Fibroblast of lung (primary cell): ENCODE results near the gene GPX5.

Experiments
- EZH2 ChIP-seq: IDR thresholded peaks from 2 replicates; pipeline ENCODE4 v1.5.1; 2012; ENCODE audit warnings: low read length, control low read depth, mild to moderate bottlenecking; ENCODE audit errors: missing control alignments
- TF ChIP-seq, protein P1 (sequence below), 2 donors: IDR thresholded peaks in 1 of 2; conservative IDR thresholded peaks in 1 of 2; 1 replicate in 1 of 2; 2 replicates in 1 of 2; pipeline ENCODE4 v1.5.1; 2011 to 2012; ENCODE audit warnings: low read length in 2 of 2, control low read depth in 1 of 2, inconsistent platforms in 1 of 2, low read depth in 1 of 2, mild to moderate bottlenecking in 1 of 2

DNA sequence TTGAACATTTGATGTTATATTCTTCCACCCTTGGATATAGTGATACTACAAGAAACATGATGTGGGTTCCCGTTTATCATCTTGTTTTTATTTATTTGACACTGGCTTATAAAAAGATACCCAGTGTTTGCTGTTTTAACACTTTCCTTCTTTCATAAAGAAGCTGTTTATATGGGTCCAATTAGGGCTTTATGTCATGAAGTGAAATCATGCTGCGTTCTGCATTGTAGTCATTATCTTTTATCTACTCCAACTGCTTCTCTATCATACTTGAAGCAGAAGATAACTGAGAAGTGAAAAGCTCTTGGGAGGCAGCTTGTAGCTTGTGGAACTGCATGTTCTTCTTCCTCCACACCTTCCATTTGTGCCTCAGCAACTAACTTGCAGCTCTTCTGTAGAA lies 57.8 kb downstream of the GPX5 start:
- TF ChIP-seq, protein P1, sequence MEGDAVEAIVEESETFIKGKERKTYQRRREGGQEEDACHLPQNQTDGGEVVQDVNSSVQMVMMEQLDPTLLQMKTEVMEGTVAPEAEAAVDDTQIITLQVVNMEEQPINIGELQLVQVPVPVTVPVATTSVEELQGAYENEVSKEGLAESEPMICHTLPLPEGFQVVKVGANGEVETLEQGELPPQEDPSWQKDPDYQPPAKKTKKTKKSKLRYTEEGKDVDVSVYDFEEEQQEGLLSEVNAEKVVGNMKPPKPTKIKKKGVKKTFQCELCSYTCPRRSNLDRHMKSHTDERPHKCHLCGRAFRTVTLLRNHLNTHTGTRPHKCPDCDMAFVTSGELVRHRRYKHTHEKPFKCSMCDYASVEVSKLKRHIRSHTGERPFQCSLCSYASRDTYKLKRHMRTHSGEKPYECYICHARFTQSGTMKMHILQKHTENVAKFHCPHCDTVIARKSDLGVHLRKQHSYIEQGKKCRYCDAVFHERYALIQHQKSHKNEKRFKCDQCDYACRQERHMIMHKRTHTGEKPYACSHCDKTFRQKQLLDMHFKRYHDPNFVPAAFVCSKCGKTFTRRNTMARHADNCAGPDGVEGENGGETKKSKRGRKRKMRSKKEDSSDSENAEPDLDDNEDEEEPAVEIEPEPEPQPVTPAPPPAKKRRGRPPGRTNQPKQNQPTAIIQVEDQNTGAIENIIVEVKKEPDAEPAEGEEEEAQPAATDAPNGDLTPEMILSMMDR (conservative IDR thresholded peaks at IDR 0.05 in 1 of 2, IDR thresholded peaks at IDR 0.05 in 1 of 2; ENCODE audit: low read depth in 1 of 2, low read length in 2 of 2) = no peak
- TF ChIP-seq EZH2 = no peak
